ENCODE data around the gene ZNF319. TPM values are rescaled to one million over a fixed set of nuclear protein-coding genes. Genes with fewer than 3 reads are reported as not detected.

The ZNF319 gene
- total RNA-seq, 1 experiment from 2014 or later = 5.5 TPM

- ATAC-seq = no peak
- Mint-ChIP-seq H3K36me3 (peaks cover 28% of the 10 kb centered on the region), H3K9me3 (peaks cover 7% of the 10 kb centered on the region; the same call in 1 of the 2 replicates), H3K4me1 (peaks cover 23% of the 10 kb centered on the region), H3K27me3 (ENCODE audit: low read depth) (no peaks in the 10 kb centered on the region), H3K27ac (no peak overlapping the region), H3K4me3 (peak overlapping the region; percentile 30; the same call in 1 of the 2 replicates)
- no peak for DNase-seq (ENCODE audit: low spot score)
- ChIA-PET POLR2A (no interaction called here), CTCF (interaction anchor here (1.5 to 6.1 kb wide), 2 partner anchors 20 to 97 kb away, joined by 4 to 56 read pairs; no protein-coding TSS in a partner anchor)
- TF ChIP-seq USF2 (CRISPR knock-in tag; IDR thresholded peaks at IDR 0.05) (no peak), ZNF416 (CRISPR knock-in tag; IDR thresholded peaks at IDR 0.05) (no peak), ZMAT4 (CRISPR knock-in tag; IDR thresholded peaks at IDR 0.05) (no peak), ZNF219 (CRISPR knock-in tag; IDR thresholded peaks at IDR 0.05; ENCODE audit: borderline replicate concordance) (no peak), HMGA2 (CRISPR knock-in tag; IDR thresholded peaks at IDR 0.05) (no peak), ZNF423 (CRISPR knock-in tag; IDR thresholded peaks at IDR 0.05) (no peak)
These were observed 2.5 kb upstream of the ZNF319 start for GRCh38 chr16:58002936-58003335.

- Mint-ChIP-seq H3K9me3 (peaks cover 7% of the 10 kb centered on the region; the same call in 1 of the 2 replicates), H3K4me3 (peak overlapping the region; percentile 83), H3K36me3 (peaks cover 29% of the 10 kb centered on the region), H3K27me3 (ENCODE audit: low read depth) (no peaks in the 10 kb centered on the region), H3K27ac (no peak overlapping the region), H3K4me1 (peaks cover 23% of the 10 kb centered on the region)
- ChIA-PET CTCF (interaction anchor here (1.5 to 6.1 kb wide), 6 partner anchors 18 to 119 kb away, joined by 4 to 56 read pairs (median 11); no protein-coding TSS in a partner anchor), POLR2A (interaction anchor here (0.6 kb wide), 1 partner anchor 478 kb away, joined by 3 read pairs; no protein-coding TSS in a partner anchor)
- TF ChIP-seq CBFB (CRISPR knock-in tag; IDR thresholded peaks at IDR 0.05; ENCODE audit: low read depth) = no peak
- no peak for TF ChIP-seq ZNF232 (CRISPR knock-in tag; IDR thresholded peaks at IDR 0.05)
- DNase-seq (ENCODE audit: low spot score) (no peak), ATAC-seq (no peak)
These were observed 1.9 kb upstream of the ZNF319 start for GRCh38 chr16:58002416-58002800.

- ATAC-seq (no peak), DNase-seq (ENCODE audit: low spot score) (no peak)
- Mint-ChIP-seq H3K4me1 (peaks cover 23% of the 10 kb centered on the region), H3K27ac (no peak overlapping the region), H3K9me3 (peaks cover 4% of the 10 kb centered on the region; the same call in 1 of the 2 replicates), H3K36me3 (peaks cover 29% of the 10 kb centered on the region), H3K4me3 (peak overlapping the region; percentile 83), H3K27me3 (ENCODE audit: low read depth) (no peaks in the 10 kb centered on the region)
- POLR2A ChIA-PET = interaction anchor here (0.6 kb wide), 1 partner anchor 479 kb away, joined by 3 read pairs; no protein-coding TSS in a partner anchor
- CTCF ChIA-PET = interaction anchor here (0.6 to 6.1 kb wide), 16 partner anchors 9 to 267 kb away, joined by 3 to 56 read pairs (median 4); partner anchors contain the start of gene KATNB1
- TF ChIP-seq MLX (CRISPR knock-in tag; IDR thresholded peaks at IDR 0.05) = no peak
These were observed 1.4 kb upstream of the ZNF319 start for GRCh38 chr16:58001781-58002415.

GRCh38 chr16:58000706-58001676, 519 bp upstream of the ZNF319 start, which contains the start of gene USB1:
TSS of gene USB1 (plus strand) at chr16:58001407. CDS start at chr16:58001484, 77 bp downstream.
- H3K4me1 Mint-ChIP-seq = peaks cover 23% of the 10 kb centered on the region
- peaks cover 22% of the 10 kb centered on the region for H3K36me3 Mint-ChIP-seq
- no peaks in the 10 kb centered on the region for H3K9me3 Mint-ChIP-seq
- H3K27me3 Mint-ChIP-seq (ENCODE audit: low read depth) = no peaks in the 10 kb centered on the region
- POLR2A ChIA-PET = interaction anchor here (0.5 to 1.0 kb wide), 3 partner anchors 24 to 128 kb away, joined by 3 to 4 read pairs (median 3); partner anchors contain the start of gene CFAP20
- ATAC-seq (peak; percentile 85), DNase-seq (ENCODE audit: low spot score) (peak; percentile 87)
- H3K4me3 Mint-ChIP-seq = peak within 1 kb of the TSS; percentile 83
- peak within 1 kb of the TSS; percentile 70 for H3K27ac Mint-ChIP-seq
- CTCF ChIA-PET = interaction anchor here (0.5 to 6.1 kb wide), 26 partner anchors 8 to 425 kb away, joined by 3 to 56 read pairs (median 4); partner anchors contain the start of gene KATNB1
- peak; percentile 38; the same call in 1 of the 2 replicates for TF ChIP-seq TEAD1 (CRISPR knock-in tag; IDR thresholded peaks at IDR 0.05)
- TF ChIP-seq ZBTB21 (CRISPR knock-in tag; IDR thresholded peaks at IDR 0.05; ENCODE audit: borderline replicate concordance) = 0 out of 2 replicates have a peak, but pooled peaks have one; percentile 29
- peak; percentile 56; the same call in 1 of the 2 replicates for TF ChIP-seq SMAD3 (CRISPR knock-in tag; IDR thresholded peaks at IDR 0.05; ENCODE audit: borderline replicate concordance)
- TF ChIP-seq ZBTB43 (CRISPR knock-in tag; IDR thresholded peaks at IDR 0.05) = peak; percentile 42; the same call in 1 of the 2 replicates
- no peak for TF ChIP-seq GTF2I (CRISPR knock-in tag; conservative IDR thresholded peaks at IDR 0.05)
- TF ChIP-seq IRF1 (CRISPR knock-in tag; IDR thresholded peaks at IDR 0.05) = no peak
- peak; percentile 44; the same call in 1 of the 2 replicates for TF ChIP-seq ETV6 (CRISPR knock-in tag; IDR thresholded peaks at IDR 0.05)
- peak; percentile 47; the same call in 1 of the 2 replicates for TF ChIP-seq HMGXB4 (CRISPR knock-in tag; IDR thresholded peaks at IDR 0.05)
- TF ChIP-seq USF2 (CRISPR knock-in tag; IDR thresholded peaks at IDR 0.05) = peak; percentile 31
